OCI-LY1 (cell line): ENCODE measurements around the gene SMPDL3A.

Experiments
- H2AFZ ChIP-seq: fragments of 200-600 bp; sonication (generic), shearing (Covaris generic); 2 replicates; pipeline ENCODE4 v1.6.0; 2014; ENCODE audit warnings: antibody characterized with exemption, mild to moderate bottlenecking, low read length
- H3F3A ChIP-seq: fragments of 200-600 bp; sonication (generic), shearing (Covaris generic); 2 replicates; pipeline ENCODE4 v1.6.0; 2014; ENCODE audit warnings: mild to moderate bottlenecking, antibody characterized with exemption, low read length, moderate library complexity; ENCODE audit not compliant: insufficient read depth
- H3K27ac ChIP-seq: fragments of 200-600 bp; sonication (generic); 2 replicates; pipeline ENCODE4 v1.5.1; 2014; ENCODE audit warnings: low read length, mixed run types, mild to moderate bottlenecking, low read depth; ENCODE audit not compliant: poor library complexity, severe bottlenecking
- H3K27me3 ChIP-seq: fragments of 200-600 bp; sonication (generic); 2 replicates; pipeline ENCODE4 v1.6.0; 2014; ENCODE audit warnings: antibody characterized with exemption, mild to moderate bottlenecking, low read length, moderate library complexity; ENCODE audit not compliant: insufficient read depth
- H3K36me3 ChIP-seq: fragments of 200-600 bp; sonication (generic); 2 replicates; pipeline ENCODE4 v1.6.1; 2014; ENCODE audit warnings: mild to moderate bottlenecking, antibody characterized with exemption, low read length, moderate library complexity, mixed read lengths; ENCODE audit not compliant: insufficient read depth
- H3K4me1 ChIP-seq: fragments of 200-600 bp; sonication (generic); 2 replicates; pipeline ENCODE4 v1.5.1; 2014; ENCODE audit warnings: mild to moderate bottlenecking, low read length, moderate library complexity; ENCODE audit not compliant: insufficient read depth, severe bottlenecking
- H3K4me2 ChIP-seq: fragments of 200-600 bp; sonication (generic), shearing (Covaris generic); 2 replicates; pipeline ENCODE4 v1.6.1; 2014; ENCODE audit warnings: low read length
- H3K4me3 ChIP-seq: fragments of 200-600 bp; sonication (generic); 2 replicates; pipeline ENCODE4 v1.5.1; 2014; ENCODE audit warnings: low read length, low read depth, mild to moderate bottlenecking, mixed read lengths; ENCODE audit not compliant: poor library complexity, severe bottlenecking
- H3K79me2 ChIP-seq: fragments of 200-600 bp; shearing (Covaris generic); 2 replicates; pipeline ENCODE4 v1.6.1; 2016; ENCODE audit warnings: mixed run types, low read length, mixed read lengths; ENCODE audit not compliant: insufficient read depth
- H3K9ac ChIP-seq: fragments of 200-600 bp; sonication (generic), shearing (Covaris generic); 2 replicates; pipeline ENCODE4 v1.6.1; 2014; ENCODE audit warnings: mild to moderate bottlenecking, low read length, mixed read lengths
- H3K9me2 ChIP-seq: fragments of 200-600 bp; sonication (generic), shearing (Covaris generic); 2 replicates; pipeline ENCODE4 v1.6.1; 2014; ENCODE audit warnings: low read depth, mild to moderate bottlenecking, low read length, mixed read lengths
- H3K9me3 ChIP-seq: fragments of 200-600 bp; shearing (Covaris generic); 2 replicates; pipeline ENCODE4 v1.6.1; 2014; ENCODE audit warnings: low read length, mixed read lengths
- H4K20me1 ChIP-seq: fragments of 200-600 bp; sonication (generic), shearing (Covaris generic); 2 replicates; pipeline ENCODE4 v1.6.0; 2016; ENCODE audit warnings: mild to moderate bottlenecking, low read length; ENCODE audit not compliant: insufficient read depth
- EZH2 ChIP-seq: fragments of 200-600 bp; sonication (generic), shearing (Covaris generic); IDR thresholded peaks from 2 replicates; pipeline ENCODE4 v1.8.0; 2017; ENCODE audit warnings: borderline replicate concordance, mixed run types, mild to moderate bottlenecking, antibody characterized with exemption, low read length, moderate library complexity, mixed read lengths
- TF ChIP-seq, protein P1 (sequence below): fragments of 200-600 bp; sonication (generic), shearing (Covaris generic); IDR thresholded peaks from 2 replicates; pipeline ENCODE4 v1.5.1; 2017; ENCODE audit warnings: mild to moderate bottlenecking, antibody characterized with exemption, low read length, moderate library complexity, mixed read lengths

Gene SMPDL3A

DNA sequence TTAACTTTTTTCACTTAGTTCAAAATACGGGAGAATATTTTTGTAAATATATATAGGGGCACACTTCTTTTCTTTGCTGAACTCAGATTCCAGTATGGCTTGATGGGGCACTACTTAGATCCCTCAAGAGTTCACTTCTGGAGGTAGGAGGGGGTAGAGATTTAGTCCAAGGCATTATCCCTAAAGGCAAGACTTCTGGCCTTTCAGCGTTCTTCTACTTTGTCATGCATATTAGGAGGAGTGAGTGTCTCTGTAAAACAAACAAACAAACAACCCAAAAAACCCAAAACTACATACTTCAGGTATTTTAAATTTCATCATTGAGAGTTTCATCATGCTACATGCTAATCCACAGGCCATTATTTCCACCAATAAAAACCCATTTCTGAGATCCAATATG is 32.0 kb downstream of the SMPDL3A start:
- Histone ChIP-seq H3K4me3 (no peak overlapping the region), H4K20me1 (no peaks in the 10 kb centered on the region), H3K4me1 (no peaks in the 10 kb centered on the region), H3K4me2 (no peak overlapping the region), H3K79me2 (no peaks in the 10 kb centered on the region), H3K9me2 (no peaks in the 10 kb centered on the region), H3K9ac (no peak overlapping the region), H3K9me3 (no peaks in the 10 kb centered on the region), H3K27ac (no peak overlapping the region), H3K36me3 (no peaks in the 10 kb centered on the region), H3F3A (no peaks in the 10 kb centered on the region), H3K27me3 (no peaks in the 10 kb centered on the region), H2AFZ (no peak overlapping the region)
- no peak for TF ChIP-seq EZH2
- TF ChIP-seq, protein P1, sequence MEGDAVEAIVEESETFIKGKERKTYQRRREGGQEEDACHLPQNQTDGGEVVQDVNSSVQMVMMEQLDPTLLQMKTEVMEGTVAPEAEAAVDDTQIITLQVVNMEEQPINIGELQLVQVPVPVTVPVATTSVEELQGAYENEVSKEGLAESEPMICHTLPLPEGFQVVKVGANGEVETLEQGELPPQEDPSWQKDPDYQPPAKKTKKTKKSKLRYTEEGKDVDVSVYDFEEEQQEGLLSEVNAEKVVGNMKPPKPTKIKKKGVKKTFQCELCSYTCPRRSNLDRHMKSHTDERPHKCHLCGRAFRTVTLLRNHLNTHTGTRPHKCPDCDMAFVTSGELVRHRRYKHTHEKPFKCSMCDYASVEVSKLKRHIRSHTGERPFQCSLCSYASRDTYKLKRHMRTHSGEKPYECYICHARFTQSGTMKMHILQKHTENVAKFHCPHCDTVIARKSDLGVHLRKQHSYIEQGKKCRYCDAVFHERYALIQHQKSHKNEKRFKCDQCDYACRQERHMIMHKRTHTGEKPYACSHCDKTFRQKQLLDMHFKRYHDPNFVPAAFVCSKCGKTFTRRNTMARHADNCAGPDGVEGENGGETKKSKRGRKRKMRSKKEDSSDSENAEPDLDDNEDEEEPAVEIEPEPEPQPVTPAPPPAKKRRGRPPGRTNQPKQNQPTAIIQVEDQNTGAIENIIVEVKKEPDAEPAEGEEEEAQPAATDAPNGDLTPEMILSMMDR = no peak

DNA sequence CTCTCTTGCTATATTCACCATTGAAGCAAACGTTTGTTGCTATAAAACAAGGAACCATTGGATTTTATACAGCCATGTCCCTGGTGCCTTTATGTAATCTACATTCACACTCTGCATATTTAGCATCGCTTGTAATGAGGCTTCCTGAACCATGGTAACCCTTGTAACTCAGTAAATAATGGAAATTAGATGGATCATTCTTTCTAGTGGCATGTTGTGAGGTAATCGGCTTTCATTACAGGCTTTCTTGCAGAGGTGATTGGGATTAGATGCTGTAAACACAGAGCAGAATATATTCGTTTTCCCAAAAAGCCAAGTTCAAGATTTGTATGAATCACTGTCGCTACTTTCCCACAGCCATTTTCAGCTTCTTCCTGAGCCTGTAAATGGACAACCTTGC is 36.1 kb downstream of the SMPDL3A start:
- Histone ChIP-seq H3K9me3 (no peaks in the 10 kb centered on the region), H3F3A (no peaks in the 10 kb centered on the region), H3K9ac (no peak overlapping the region), H3K4me3 (no peak overlapping the region), H3K36me3 (no peaks in the 10 kb centered on the region), H4K20me1 (no peaks in the 10 kb centered on the region), H3K4me2 (no peak overlapping the region), H3K79me2 (no peaks in the 10 kb centered on the region), H3K27ac (no peak overlapping the region), H3K27me3 (no peaks in the 10 kb centered on the region), H2AFZ (no peak overlapping the region), H3K9me2 (no peaks in the 10 kb centered on the region), H3K4me1 (no peaks in the 10 kb centered on the region)
- TF ChIP-seq EZH2 = no peak
- TF ChIP-seq, protein P1 = no peak

DNA sequence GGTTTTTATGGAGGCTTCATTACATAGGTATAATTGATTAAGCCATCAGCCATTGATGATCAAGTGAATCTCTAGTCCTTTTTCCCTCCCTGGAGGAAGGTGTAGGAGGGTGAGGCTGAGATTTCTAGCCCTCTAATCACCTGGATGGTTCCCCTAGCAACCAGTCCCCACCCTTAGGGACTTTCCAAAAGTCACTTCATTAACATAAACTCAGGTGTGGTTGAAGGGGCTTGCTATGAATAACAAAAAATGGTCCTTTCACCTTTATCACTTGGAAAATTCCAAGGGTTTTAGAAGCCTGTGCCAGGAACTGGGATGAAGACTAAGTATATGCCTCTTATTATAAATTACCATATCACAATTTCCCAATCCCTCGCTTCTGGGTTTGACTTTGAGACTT is 40.4 kb downstream of the SMPDL3A start:
- H3K9ac ChIP-seq = no peak overlapping the region
- no peaks in the 10 kb centered on the region for H3K9me2 ChIP-seq
- no peak overlapping the region for H3K4me2 ChIP-seq
- H3K4me1 ChIP-seq = no peaks in the 10 kb centered on the region
- no peaks in the 10 kb centered on the region for H3F3A ChIP-seq
- no peak overlapping the region for H3K4me3 ChIP-seq
- no peaks in the 10 kb centered on the region for H3K9me3 ChIP-seq
- no peak overlapping the region for H3K27ac ChIP-seq
- no peaks in the 10 kb centered on the region for H3K27me3 ChIP-seq
- H2AFZ ChIP-seq = no peak overlapping the region
- H3K79me2 ChIP-seq = no peaks in the 10 kb centered on the region
- H3K36me3 ChIP-seq = no peaks in the 10 kb centered on the region
- no peaks in the 10 kb centered on the region for H4K20me1 ChIP-seq
- TF ChIP-seq, protein P1 = no peak
- no peak for TF ChIP-seq EZH2
